Prostate gland (tissue), 2 donors: ENCODE results near the gene RADIL.

Source experiments
- CTCF ChIP-seq, 4 experiments: fragments of 200-600 bp in 2 of 4; fragments of 450-650 bp in 2 of 4; sonication (generic) in 2 of 4; IDR thresholded peaks; 1 replicate in 3 of 4; 2 replicates in 1 of 4; pipeline ENCODE4 v1.5.1; 2016 to 2019; ENCODE audit warnings: antibody characterized with exemption in 4 of 4, mild to moderate bottlenecking in 2 of 4, moderate library complexity in 2 of 4
- POLR2A ChIP-seq: fragments of 450-650 bp; IDR thresholded peaks from one replicate; pipeline ENCODE4 v1.6.1; 2016; ENCODE audit warnings: antibody characterized with exemption, mild to moderate bottlenecking
- POLR2AphosphoS5 ChIP-seq: sonication (generic); formaldehyde crosslinking; IDR thresholded peaks from one replicate; pipeline ENCODE4 v1.6.1; 2017; ENCODE audit warnings: antibody characterized with exemption

- TF ChIP-seq CTCF (IDR thresholded peaks at IDR 0.05) (no peak), POLR2AphosphoS5 (no peak), POLR2A (no peak)
These were observed 113.8 kb downstream of the RADIL start for GRCh38 chr7:4769761-4770160.
